Testis (tissue), 2 donors: ENCODE data around the gene ALOXE3.

Source experiments
- POLR2A ChIP-seq: fragments of 450-650 bp; IDR thresholded peaks from one replicate; pipeline ENCODE4 v1.6.1; 2017; ENCODE audit warnings: antibody characterized with exemption, mild to moderate bottlenecking, moderate library complexity
- TF ChIP-seq, protein P1 (sequence below), 3 experiments: fragments of 450-650 bp in 2 of 3; fragments of 200-600 bp in 1 of 3; sonication (generic) in 1 of 3; IDR thresholded peaks; one replicate each; pipeline ENCODE4 v1.5.1; 2016 to 2019; ENCODE audit warnings: antibody characterized with exemption in 3 of 3, mild to moderate bottlenecking in 2 of 3, moderate library complexity in 1 of 3

DNA sequence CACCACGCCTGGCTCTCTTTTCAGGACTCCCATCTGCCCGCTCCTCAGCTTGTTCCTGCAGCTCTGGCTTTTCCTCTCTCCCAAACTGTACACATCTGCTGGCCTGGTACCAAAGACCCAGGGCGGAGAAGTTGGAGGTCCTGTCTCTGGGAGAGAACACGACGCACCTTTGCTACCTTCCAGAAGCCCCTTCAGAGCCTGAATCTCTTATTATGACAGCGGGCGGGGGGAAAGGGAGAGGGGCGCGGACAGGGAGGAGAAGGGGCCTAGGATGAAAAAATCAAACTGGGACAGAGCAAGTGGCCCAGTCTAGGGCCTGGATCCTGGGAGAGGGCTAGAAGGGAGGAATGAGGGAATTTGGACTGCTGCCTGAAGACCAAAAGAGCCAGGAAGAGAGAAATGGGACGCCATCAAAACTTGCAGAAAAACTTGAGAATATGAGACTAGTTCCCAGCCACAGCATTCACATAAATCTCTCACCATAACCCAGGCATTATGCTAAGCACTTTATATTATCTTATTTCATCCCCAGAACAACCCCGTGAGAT is 36.4 kb upstream of the ALOXE3 start:
- no peak for TF ChIP-seq POLR2A
- TF ChIP-seq, protein P1, sequence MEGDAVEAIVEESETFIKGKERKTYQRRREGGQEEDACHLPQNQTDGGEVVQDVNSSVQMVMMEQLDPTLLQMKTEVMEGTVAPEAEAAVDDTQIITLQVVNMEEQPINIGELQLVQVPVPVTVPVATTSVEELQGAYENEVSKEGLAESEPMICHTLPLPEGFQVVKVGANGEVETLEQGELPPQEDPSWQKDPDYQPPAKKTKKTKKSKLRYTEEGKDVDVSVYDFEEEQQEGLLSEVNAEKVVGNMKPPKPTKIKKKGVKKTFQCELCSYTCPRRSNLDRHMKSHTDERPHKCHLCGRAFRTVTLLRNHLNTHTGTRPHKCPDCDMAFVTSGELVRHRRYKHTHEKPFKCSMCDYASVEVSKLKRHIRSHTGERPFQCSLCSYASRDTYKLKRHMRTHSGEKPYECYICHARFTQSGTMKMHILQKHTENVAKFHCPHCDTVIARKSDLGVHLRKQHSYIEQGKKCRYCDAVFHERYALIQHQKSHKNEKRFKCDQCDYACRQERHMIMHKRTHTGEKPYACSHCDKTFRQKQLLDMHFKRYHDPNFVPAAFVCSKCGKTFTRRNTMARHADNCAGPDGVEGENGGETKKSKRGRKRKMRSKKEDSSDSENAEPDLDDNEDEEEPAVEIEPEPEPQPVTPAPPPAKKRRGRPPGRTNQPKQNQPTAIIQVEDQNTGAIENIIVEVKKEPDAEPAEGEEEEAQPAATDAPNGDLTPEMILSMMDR (IDR thresholded peaks at IDR 0.05): no peak
